ENCODE results near the gene IPCEF1.

- TF ChIP-seq CTCF (IDR thresholded peaks at IDR 0.05) (no peak), POLR2A (IDR thresholded peaks at IDR 0.05) (no peak), EP300 (IDR thresholded peaks at IDR 0.05) (no peak)
These were observed 115.0 kb downstream of the IPCEF1 start for GRCh38 chr6:154241581-154241980.

All from tibial nerve (tissue), 4 donors.